ENCODE results near the gene AK8.

AK8 gene

DNA sequence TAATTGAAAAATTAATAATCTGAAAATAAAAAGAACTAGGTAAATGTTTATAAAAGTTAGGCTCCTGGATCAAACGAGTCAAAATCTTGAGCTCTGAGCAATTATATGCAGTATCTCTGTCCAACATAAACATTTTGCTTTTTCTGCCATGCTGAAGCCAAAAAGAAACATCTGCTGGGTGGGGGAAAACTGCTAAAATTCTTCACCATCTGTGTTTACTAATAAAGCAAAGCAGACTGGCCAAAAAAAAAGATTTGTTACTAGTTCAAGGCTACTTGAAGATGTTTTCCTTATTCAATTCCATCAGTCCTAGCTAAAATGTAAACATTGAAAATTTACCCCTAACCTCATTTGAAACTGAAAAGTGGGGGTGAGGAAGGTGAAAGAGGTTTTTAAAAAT is 178.1 kb downstream of the AK8 start:
- DNase-seq (ENCODE audit: low spot score), result no peak
- CTCF ChIA-PET, result interaction anchor here (0.6 kb wide), 1 partner anchor 35 kb away, joined by 3 read pairs; no protein-coding TSS in a partner anchor
- no peak overlapping the region for H3K27ac ChIP-seq
- TF ChIP-seq CTCF (conservative IDR thresholded peaks at IDR 0.05; ENCODE audit: low read depth), result no peak
- POLR2A ChIA-PET (ENCODE audit: low non-redundant PET), result no interaction called here

GRCh38 chr9:132698989-132699388 is 179.1 kb downstream of the AK8 start:
- no peak for TF ChIP-seq CTCF (conservative IDR thresholded peaks at IDR 0.05; ENCODE audit: low read depth)
- ChIA-PET CTCF (no interaction called here), POLR2A (ENCODE audit: low non-redundant PET) (no interaction called here)
- no peak for DNase-seq (ENCODE audit: low spot score)
- H3K27ac ChIP-seq, result no peak overlapping the region

DNA sequence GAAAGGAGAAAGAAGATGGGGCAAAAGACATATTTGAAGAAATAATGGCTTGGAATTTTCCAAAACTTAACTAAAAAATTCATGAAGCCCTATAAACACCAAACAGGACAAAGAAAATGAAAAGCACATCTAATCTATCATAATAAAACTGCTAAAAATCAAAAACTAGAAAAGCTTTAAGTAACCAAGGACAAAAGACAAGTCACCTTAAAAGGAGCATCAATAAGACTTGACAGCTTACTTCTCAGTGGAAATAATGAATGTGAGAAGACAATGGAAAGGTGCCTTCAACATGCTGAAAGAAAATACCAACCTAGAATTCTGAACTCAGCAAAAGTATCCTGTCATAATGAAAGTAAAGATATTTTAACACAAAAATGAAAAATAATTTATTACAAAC is 180.9 kb downstream of the AK8 start:
- POLR2A ChIA-PET (ENCODE audit: low non-redundant PET), result no interaction called here
- no peak for DNase-seq (ENCODE audit: low spot score)
- no peak overlapping the region for H3K27ac ChIP-seq
- no peak for TF ChIP-seq CTCF (conservative IDR thresholded peaks at IDR 0.05; ENCODE audit: low read depth)
- CTCF ChIA-PET, result no interaction called here

DNA sequence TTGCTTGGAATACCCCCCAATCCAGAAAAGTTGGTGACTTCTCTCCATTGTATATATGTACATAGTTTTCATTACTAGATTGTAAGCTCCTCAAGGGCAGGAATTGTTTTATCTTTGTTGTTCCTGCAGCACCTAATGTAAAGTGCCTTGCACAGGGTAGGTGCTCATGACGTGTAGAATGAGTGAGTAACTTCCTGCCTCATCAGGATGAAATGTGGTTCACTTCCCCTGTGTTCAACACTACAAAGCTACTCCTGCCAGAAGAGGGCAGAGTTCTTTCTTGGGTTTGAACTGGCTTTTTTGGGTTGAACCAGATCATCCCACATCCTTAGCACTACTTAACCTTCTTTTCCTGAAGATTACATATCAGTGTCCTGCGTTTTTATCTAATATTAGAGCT is 183.9 kb downstream of the AK8 start:
- no peak for TF ChIP-seq CTCF (conservative IDR thresholded peaks at IDR 0.05; ENCODE audit: low read depth)
- DNase-seq (ENCODE audit: low spot score), result no peak
- ChIA-PET POLR2A (ENCODE audit: low non-redundant PET) (no interaction called here), CTCF (interaction anchor here (0.6 to 1.0 kb wide), 3 partner anchors 22 to 104 kb away, joined by 3 to 5 read pairs (median 3); partner anchors contain the start of gene GTF3C4)
- no peak overlapping the region for H3K27ac ChIP-seq

DNA sequence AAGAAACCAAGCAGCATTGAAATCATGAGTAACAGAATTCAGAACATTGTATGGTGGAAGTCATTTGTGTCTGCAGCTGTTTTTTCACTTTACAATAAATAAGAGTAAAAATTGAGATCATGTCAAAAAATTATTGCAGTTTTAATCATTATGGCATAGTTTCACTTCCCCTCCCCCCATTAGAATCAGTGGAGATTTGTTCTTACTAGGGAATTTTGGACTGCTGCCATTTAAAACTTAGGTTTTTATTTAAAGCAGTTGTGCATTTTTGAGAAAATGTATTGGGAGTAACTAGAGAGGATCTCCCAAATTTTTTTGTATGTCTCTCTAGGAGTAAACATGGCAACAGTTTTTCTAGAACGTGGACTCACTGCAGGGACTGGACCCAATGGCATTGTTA is 187.4 kb downstream of the AK8 start:
- ChIA-PET CTCF (interaction anchor here (1.2 kb wide), 1 partner anchor 78 kb away, joined by 5 read pairs; no protein-coding TSS in a partner anchor), POLR2A (ENCODE audit: low non-redundant PET) (no interaction called here)
- TF ChIP-seq CTCF (conservative IDR thresholded peaks at IDR 0.05; ENCODE audit: low read depth), result no peak
- H3K27ac ChIP-seq, result no peak overlapping the region
- no peak for DNase-seq (ENCODE audit: low spot score)

DNA sequence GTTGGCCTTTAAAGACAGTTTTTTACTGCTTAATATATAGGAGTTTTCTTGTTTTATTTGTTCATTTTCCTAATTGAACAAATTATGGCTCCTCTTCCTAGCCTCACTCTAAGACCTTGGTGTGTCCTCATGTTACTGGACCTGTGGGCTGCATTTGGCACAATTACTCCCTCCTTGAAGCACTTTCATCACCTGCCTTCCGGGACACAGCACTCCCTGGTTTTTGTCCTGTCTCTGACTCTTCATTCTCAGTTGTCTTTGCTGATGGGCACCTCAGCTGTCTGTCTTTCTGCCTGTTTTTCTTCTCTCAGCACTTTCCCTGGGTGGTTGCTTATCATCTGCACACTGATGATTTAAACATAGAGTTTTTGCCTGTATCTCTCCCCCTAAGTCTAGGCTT is 194.2 kb downstream of the AK8 start:
- DNase-seq (ENCODE audit: low spot score), result no peak
- H3K27ac ChIP-seq, result no peak overlapping the region
- TF ChIP-seq CTCF (conservative IDR thresholded peaks at IDR 0.05; ENCODE audit: low read depth), result no peak
- ChIA-PET POLR2A (ENCODE audit: low non-redundant PET) (no interaction called here), CTCF (no interaction called here)

DNA sequence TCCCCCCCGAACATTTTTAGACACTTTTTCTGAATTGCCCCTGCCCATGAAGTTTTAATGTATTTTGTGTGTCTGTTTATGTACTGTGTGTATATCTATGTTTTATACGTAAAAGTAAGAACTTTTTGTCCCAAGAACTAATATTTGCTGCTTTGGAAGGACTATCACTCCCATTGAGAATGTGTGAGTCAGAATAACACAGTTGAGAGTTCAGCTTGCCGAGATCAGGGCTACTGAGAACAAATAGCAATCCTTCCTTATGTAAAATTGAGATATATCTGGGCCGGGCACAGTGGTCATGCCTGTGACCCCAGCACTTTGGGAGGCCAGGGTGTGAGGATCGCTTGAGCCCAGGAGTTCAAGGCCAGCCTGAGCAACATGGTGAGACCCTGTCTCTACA is 196.5 kb downstream of the AK8 start:
- no peak for TF ChIP-seq CTCF (conservative IDR thresholded peaks at IDR 0.05; ENCODE audit: low read depth)
- no peak overlapping the region for H3K27ac ChIP-seq
- CTCF ChIA-PET, result interaction anchor here (0.6 to 0.7 kb wide), 2 partner anchors 99 to 184 kb away, joined by 5 read pairs; no protein-coding TSS in a partner anchor
- POLR2A ChIA-PET (ENCODE audit: low non-redundant PET), result no interaction called here
- no peak for DNase-seq (ENCODE audit: low spot score)

Measured in RWPE1 (cell line).